GM18907 (cell line): ENCODE results near the gene SCYGR1.
A peak's percentile ranks its signal among the peaks of the same experiment; 100 is the strongest.
"Not testable (repeated sequence)": the region's sequence is repeated elsewhere in the genome, so short reads cannot be mapped to it uniquely, and the experiment has no call there.

ENCODE experiments used
- ATAC-seq: cut with Tn5 transposase; IDR thresholded peaks from one replicate; pipeline ENCODE4 v1.9.1; 2021; ENCODE audit warnings: mild to moderate bottlenecking, moderate library complexity; ENCODE audit not compliant: unreplicated experiment

The SCYGR1 gene

GRCh38 chr2:227387583-227387982, at the start of gene SCYGR1:
Gene SCYGR1, minus strand, starts transcription at chr2:227387949. Its CDS starts 0 bp downstream, at chr2:227387949.
- not testable (repeated sequence) for ATAC-seq

- ATAC-seq = no peak
Observed at GRCh38 chr2:227436436-227437174, 48.9 kb upstream of the SCYGR1 start.

- ATAC-seq = no peak
Observed at GRCh38 chr2:227433171-227433570, 45.4 kb upstream of the SCYGR1 start.

GRCh38 chr2:227430639-227431038, 42.9 kb upstream of the SCYGR1 start:
- no peak for ATAC-seq

GRCh38 chr2:227428731-227429285, 41.1 kb upstream of the SCYGR1 start:
- ATAC-seq = no peak

GRCh38 chr2:227423656-227424499, 36.1 kb upstream of the SCYGR1 start:
- ATAC-seq = no peak

GRCh38 chr2:227420087-227421052, 32.6 kb upstream of the SCYGR1 start:
- no peak for ATAC-seq

- no peak for ATAC-seq
Observed at GRCh38 chr2:227416701-227417100, 29.0 kb upstream of the SCYGR1 start.

- ATAC-seq = peak; percentile 57
Observed at GRCh38 chr2:227415538-227416424, 28.0 kb upstream of the SCYGR1 start.

GRCh38 chr2:227414846-227415245, 27.1 kb upstream of the SCYGR1 start:
- ATAC-seq = no peak

GRCh38 chr2:227413371-227413770, 25.6 kb upstream of the SCYGR1 start:
- ATAC-seq = no peak

- ATAC-seq = no peak
Observed at GRCh38 chr2:227412877-227413276, 25.1 kb upstream of the SCYGR1 start.

GRCh38 chr2:227411990-227412350, 24.2 kb upstream of the SCYGR1 start:
- no peak for ATAC-seq

- ATAC-seq = peak; percentile 88
Observed at GRCh38 chr2:227411320-227411989, 23.7 kb upstream of the SCYGR1 start.

GRCh38 chr2:227410191-227410590, 22.4 kb upstream of the SCYGR1 start:
- no peak for ATAC-seq

- no peak for ATAC-seq
Observed at GRCh38 chr2:227407591-227408151, 19.9 kb upstream of the SCYGR1 start.

GRCh38 chr2:227406177-227407031, 18.7 kb upstream of the SCYGR1 start:
- ATAC-seq = peak; percentile 42
